ENCODE results near the gene GKAP1.
"Not testable (repeated sequence)": the region's sequence is repeated elsewhere in the genome, so short reads cannot be mapped to it uniquely, and the experiment has no call there.

GKAP1 gene

GRCh38 chr9:83817356-83818278 is at the start of gene GKAP1:
GKAP1 (minus strand) TSS chr9:83817769; CDS start chr9:83806517, 11,252 bp downstream.
- peak; percentile 16 for DNase-seq

GRCh38 chr9:83849895-83850294 is 32.3 kb upstream of the GKAP1 start:
- not testable (repeated sequence) for DNase-seq

DNA sequence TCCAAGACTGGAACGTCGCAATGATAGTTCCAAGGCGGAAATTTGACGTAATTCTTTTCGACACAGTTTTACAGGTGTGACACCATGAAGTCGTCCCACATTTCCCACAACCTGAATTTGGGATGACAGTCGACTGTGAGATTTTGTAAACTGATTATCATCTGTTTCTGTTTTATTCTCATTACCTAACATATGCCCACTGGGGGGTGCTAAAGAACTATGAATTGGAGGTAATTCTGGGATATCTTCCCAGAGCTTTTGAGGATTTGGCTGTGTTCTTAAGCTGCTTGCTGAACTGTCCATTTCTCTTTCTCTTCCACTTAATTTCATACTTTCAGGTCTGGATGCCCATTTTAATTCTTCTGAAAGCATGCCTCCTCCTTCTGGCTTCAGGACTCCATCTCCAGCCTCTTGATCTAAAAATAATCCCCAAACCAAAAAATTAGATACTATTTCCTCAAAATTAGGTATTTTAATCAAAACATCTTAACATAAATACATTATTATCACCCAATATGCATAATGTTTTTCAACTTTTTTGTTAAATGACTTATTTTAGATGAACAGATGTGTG is 19.6 kb upstream of the GKAP1 start:
- DNase-seq, result not testable (repeated sequence)

- DNase-seq, result peak; percentile 51
Observed at GRCh38 chr9:83830426-83831071, 13.0 kb upstream of the GKAP1 start.

DNA sequence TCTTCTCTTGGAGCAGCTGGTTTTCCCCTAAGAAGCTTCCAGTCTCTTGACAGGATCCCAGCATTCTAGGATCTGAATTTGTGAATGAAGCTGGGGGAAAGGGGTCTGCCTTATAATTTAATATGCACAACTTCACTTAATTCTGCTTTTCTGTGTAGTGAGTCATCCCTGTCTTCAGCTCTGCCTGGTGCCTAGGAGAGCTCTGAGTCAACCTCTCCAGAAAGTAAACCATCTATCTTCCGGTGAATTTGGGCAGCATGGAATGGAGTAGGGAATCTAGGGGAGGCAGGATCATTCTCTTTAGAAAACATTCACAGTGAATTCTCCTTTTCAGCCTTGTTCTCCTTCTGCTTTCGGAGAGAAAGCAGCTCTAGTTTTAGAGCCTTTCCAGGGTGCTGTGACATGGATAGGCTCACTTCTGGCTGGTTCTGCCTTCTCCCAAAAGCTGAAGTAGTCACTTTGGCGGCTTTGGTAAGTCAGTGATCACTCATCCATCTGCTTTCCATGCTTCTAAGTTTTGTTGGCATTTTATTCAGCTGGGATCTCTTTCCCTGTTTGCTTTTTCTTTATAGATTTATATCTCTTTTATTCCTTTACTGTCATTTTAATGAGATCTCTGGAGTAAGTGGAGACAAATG is 7.5 kb upstream of the GKAP1 start:
- DNase-seq, result not testable (repeated sequence)

DNA sequence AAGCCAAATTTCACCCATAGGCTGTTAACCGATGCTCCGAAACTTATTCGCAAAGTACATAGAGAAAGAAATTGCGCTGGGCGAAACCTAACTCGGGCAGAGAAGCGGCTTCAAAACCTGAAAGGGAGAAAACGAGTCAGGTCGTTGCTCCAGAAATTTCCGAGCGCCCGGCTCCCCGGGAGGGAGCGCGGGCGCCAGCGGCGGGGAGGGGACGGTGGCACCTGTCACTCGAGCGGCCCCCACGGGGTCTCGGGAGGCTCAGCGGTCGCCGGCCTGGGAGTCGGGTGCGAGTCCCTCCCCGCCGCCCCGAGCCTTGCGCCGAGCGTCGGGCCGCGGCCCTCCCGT is 586 bp downstream of the GKAP1 start:
- DNase-seq, result not testable (repeated sequence)

- not testable (repeated sequence) for DNase-seq
Observed at GRCh38 chr9:83815120-83815519, 2.4 kb downstream of the GKAP1 start.

GRCh38 chr9:83809213-83809612 is 8.4 kb downstream of the GKAP1 start:
- not testable (repeated sequence) for DNase-seq

DNA sequence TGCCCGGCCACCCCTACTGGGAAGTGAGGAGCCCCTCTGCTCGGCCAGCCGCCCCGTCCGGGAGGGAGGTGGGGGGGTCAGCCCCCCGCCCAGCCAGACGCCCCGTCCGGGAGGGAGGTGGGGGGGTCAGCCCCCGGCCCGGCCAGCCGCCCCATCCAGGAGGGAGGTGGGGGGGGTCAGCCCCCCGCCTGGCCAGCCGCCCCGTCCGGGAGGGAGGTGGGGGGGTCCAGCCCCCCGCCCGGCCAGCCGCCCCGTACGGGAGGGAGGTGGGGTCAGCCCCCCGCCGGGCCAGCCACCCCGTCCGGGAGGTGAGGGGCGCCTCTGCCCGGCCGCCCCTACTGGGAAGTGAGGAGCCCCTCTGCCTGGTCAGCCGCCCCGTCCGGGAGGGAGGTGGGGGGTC is 13.1 kb downstream of the GKAP1 start:
- not testable (repeated sequence) for DNase-seq

DNA sequence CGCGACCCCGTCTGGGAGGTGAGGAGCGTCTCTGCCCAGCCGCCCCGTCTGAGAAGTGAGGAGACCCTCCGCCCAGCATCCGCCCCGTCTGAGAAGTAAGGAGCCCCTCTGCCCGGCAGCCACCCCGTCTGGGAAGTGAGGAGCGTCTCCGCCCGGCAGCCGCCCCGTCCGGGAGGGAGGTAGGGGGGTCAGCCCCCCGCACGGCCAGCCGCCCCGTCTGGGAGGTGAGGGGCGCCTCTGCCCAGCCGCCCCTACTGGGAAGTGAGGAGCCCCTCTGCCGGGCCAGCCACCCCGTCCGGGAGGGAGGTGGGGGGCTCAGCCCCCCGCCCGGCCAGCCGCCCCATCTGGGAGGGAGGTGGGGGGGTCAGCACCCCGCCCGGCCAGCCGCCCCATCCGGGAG is 13.6 kb downstream of the GKAP1 start:
- DNase-seq, result not testable (repeated sequence)

DNA sequence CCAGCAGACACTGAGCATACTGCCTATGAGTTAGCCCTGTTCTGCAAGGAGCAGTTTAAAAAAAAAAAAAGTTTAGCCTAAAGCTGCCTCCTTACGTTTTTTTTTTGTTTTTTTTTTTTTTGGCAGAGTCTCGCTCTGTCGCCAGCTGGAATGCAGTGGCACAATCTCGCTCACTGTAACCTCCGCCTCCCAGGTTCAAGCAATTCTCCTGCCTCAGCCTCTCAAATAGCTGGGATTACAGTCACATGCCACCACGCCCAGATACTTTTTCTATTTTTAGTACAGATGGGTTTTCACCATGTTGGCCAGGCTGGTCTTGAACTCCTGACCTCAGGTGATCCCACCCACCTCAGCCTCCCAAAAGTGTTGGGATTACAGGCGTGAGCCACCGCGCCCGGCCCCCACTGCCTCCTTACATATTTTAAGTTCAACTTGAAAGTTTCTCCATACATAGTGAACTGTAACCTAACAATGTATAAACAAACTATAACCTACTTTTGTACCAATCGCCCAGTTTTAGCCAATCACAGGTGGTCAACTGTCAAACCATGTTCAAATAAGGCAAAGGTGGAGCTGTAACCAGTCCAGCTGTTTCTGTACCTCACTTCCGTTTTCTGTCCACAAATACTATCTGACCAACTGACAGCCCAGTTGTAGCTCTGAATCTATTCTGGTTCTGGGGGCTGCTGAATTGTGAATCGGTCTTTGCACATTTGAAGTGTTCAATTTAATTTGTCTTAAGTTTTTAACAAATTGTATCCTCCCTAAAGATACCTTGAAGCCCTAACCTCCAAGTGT is 17.1 kb downstream of the GKAP1 start:
- DNase-seq, result no peak

- no peak for DNase-seq
Observed at GRCh38 chr9:83794051-83794450, 23.5 kb downstream of the GKAP1 start.

- DNase-seq, result no peak
Observed at GRCh38 chr9:83792746-83793145, 24.8 kb downstream of the GKAP1 start.

DNA sequence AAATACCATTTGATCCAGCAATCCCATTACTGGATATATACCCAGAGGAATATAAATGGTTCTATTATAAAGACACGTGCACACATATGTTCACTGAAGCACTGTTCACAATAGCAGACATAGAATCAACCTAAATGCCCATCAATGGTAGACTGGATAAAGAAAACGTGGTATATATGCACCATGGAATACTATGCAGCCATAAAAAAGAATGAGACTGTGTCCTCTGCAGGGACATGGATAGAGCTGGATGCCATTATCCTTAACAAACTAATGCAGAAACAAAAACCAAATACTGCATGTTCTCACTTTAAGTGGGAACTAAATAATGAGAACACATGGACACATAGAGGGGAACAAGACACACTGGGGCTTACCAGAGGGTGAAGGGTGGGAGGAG is 39.4 kb downstream of the GKAP1 start:
- DNase-seq, result no peak

GRCh38 chr9:83775932-83776331 is 41.6 kb downstream of the GKAP1 start:
- no peak for DNase-seq

- no peak for DNase-seq
Observed at GRCh38 chr9:83772860-83773259, 44.7 kb downstream of the GKAP1 start.

DNA sequence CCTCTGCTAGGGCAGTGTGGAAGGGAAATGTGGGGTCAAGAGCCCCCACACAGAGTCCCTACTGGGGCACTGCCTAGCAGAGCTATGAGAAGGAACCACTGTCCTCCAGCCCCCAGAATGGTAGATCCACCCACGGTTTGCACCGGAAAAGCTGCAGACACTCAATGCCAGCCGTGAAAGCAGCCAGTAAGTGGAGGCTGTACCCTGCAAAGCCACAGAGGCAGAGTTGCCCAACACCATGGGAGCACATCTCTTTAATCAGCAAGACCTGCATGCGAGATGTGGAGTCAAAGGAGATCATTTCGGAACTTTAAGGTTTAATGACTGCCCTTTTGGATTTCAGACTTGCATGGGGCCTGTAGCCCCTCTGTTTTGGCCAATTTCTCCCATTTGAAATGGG is 52.2 kb downstream of the GKAP1 start:
- DNase-seq, result no peak

GRCh38 chr9:83754383-83754977 is 63.1 kb downstream of the GKAP1 start:
- no peak for DNase-seq

GRCh38 chr9:83749706-83750105 is 67.9 kb downstream of the GKAP1 start:
- no peak for DNase-seq

DNA sequence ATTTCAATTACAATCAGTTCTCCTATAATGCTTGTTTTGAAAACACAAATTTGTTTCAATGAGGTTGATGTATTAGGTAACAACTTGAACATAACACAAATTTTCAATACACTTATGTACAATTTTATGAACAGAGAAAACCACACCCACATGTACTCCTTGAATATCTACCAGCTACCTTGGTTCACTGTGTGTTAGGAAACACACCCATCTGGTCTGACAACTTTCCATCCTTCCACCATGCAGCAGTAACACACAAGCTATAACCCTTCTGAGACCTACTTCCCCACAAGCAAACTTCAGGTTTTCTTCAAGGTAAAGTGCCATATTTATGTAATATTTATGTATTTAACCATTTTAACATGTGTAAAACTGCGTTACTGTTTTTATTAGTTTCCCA is 73.4 kb downstream of the GKAP1 start:
- no peak for DNase-seq

- no peak for DNase-seq
Observed at GRCh38 chr9:83733739-83734138, 83.8 kb downstream of the GKAP1 start.

All from NCI-H1694 treated with DMSO at 0.1 percent for 48 hours (cell line).